Endothelial cell of umbilical vein (primary cell): ENCODE data around the gene MESP2. TPM values are rescaled to one million over a fixed set of nuclear protein-coding genes. Genes with fewer than 3 reads are reported as not detected.

Experiments
- BruUV-seq: library from RNA; stranded (reverse); fragments of 400-500 nt; replicated peaks from 2 replicates; lab custom pipeline; 2021; lab: Mats Ljungman, UMichigan
- CTCF ChIA-PET: fragments of 300-600, 350-600 bp; sonication (Branson Sonifier 250); formaldehyde crosslinking; loops from one replicate; lab custom pipeline; 2021; ENCODE audit warnings: antibody characterized with exemption, inconsistent platforms; lab: Charles Lee
- POLR2A ChIA-PET: fragments of 300-600, 350-600 bp; sonication (Branson Sonifier 250); formaldehyde crosslinking; loops from one replicate; lab custom pipeline; 2021; ENCODE audit warnings: antibody characterized with exemption, inconsistent platforms; lab: Charles Lee
- DNase-seq: peaks from one replicate; pipeline ENCODE4 v3.0.0-alpha.2; 2011; ENCODE audit warnings: low read depth, low spot score
- FAIRE-seq: peaks from 2 replicates; lab custom pipeline; 2011; peaks lifted over from hg19 to GRCh38; lab: Jason Lieb, UNC
- H2AFZ ChIP-seq: 2 replicates; pipeline ENCODE4 v1.6.0; 2012; ENCODE audit warnings: low read depth, low read length, control low read depth, inconsistent platforms
- H3K27ac ChIP-seq: 2 replicates; pipeline ENCODE4 v1.5.1; 2011; ENCODE audit warnings: low read depth, mild to moderate bottlenecking, control low read depth, low read length, moderate library complexity; ENCODE audit not compliant: insufficient read depth
- H3K27me3 ChIP-seq, 2 experiments: 2 replicates each; pipeline versions ENCODE4 v1.6.0 to v1.6.1; 2011; ENCODE audit warnings: low read length in 2 of 2, mixed read lengths in 1 of 2; ENCODE audit not compliant: control insufficient read depth in 2 of 2, insufficient read depth in 2 of 2
- H3K36me3 ChIP-seq, 2 experiments: 2 replicates in 1 of 2; 3 replicates in 1 of 2; pipeline ENCODE4 v1.5.1; 2011; ENCODE audit warnings: low read length in 2 of 2, mild to moderate bottlenecking in 1 of 2, moderate library complexity in 1 of 2; ENCODE audit not compliant: control insufficient read depth in 2 of 2, insufficient read depth in 2 of 2; ENCODE audit errors: extremely low read depth in 1 of 2
- H3K4me1 ChIP-seq: 3 replicates; pipeline ENCODE4 v1.5.1; 2011; ENCODE audit warnings: mild to moderate bottlenecking, low read length; ENCODE audit not compliant: control insufficient read depth, insufficient read depth; ENCODE audit errors: extremely low read depth
- H3K4me2 ChIP-seq: 2 replicates; pipeline ENCODE4 v1.6.1; 2011; ENCODE audit warnings: low read length, control low read depth, mixed read lengths; ENCODE audit not compliant: insufficient read depth
- H3K4me3 ChIP-seq, 3 experiments: fragments of 200-600 bp in 1 of 3; sonication (generic), shearing (Covaris generic) in 1 of 3; replicated peaks in 1 of 3; 2 replicates each; pipeline ENCODE4 v1.5.1; 2011 to 2016; ENCODE audit warnings: control low read depth in 3 of 3, low read length in 3 of 3, mild to moderate bottlenecking in 2 of 3, inconsistent platforms in 1 of 3, low read depth in 1 of 3, moderate library complexity in 1 of 3; ENCODE audit not compliant: insufficient read depth in 1 of 3
- H3K79me2 ChIP-seq: 2 replicates; pipeline ENCODE4 v1.6.0; 2012; ENCODE audit warnings: low read length, inconsistent platforms; ENCODE audit not compliant: control insufficient read depth, insufficient read depth
- H3K9ac ChIP-seq: replicated peaks from 2 replicates; pipeline ENCODE3; 2011; ENCODE audit warnings: low read length, control low read depth; ENCODE audit not compliant: insufficient read depth; ENCODE audit errors: extremely low read depth
- H3K9me1 ChIP-seq: replicated peaks from 3 replicates; pipeline ENCODE4 v1.6.0; 2011; ENCODE audit warnings: mild to moderate bottlenecking, low read length; ENCODE audit not compliant: control insufficient read depth, insufficient read depth; ENCODE audit errors: extremely low read depth
- H3K9me3 ChIP-seq: replicated peaks from 2 replicates; pipeline ENCODE4 v1.5.1; 2012; ENCODE audit warnings: low read length, inconsistent platforms; ENCODE audit not compliant: control insufficient read depth, insufficient read depth
- H4K20me1 ChIP-seq: replicated peaks from 2 replicates; pipeline ENCODE3; 2011; ENCODE audit warnings: mild to moderate bottlenecking, low read length; ENCODE audit not compliant: control insufficient read depth, insufficient read depth; ENCODE audit errors: extremely low read depth
- FOS ChIP-seq: IDR thresholded peaks from 2 replicates; pipeline ENCODE4 v1.6.1; 2011; ENCODE audit warnings: mild to moderate bottlenecking, low read length, moderate library complexity, borderline replicate concordance; ENCODE audit not compliant: insufficient read depth
- GATA2 ChIP-seq: IDR thresholded peaks from 2 replicates; pipeline ENCODE4 v1.7.0; 2011; ENCODE audit warnings: low read depth, mild to moderate bottlenecking, moderate library complexity, mixed read lengths, low read length; ENCODE audit not compliant: insufficient read length, insufficient read depth
- JUN ChIP-seq: IDR thresholded peaks from 2 replicates; pipeline ENCODE4 v1.6.1; 2011; ENCODE audit warnings: borderline replicate concordance, low read depth; ENCODE audit not compliant: insufficient read length, insufficient read depth
- MYC ChIP-seq: IDR thresholded peaks from one replicate; pipeline ENCODE4 v1.6.1; 2011; ENCODE audit warnings: mild to moderate bottlenecking, low read depth, low read length
- POLR2A ChIP-seq: IDR thresholded peaks from 2 replicates; pipeline ENCODE4 v1.6.1; 2012; ENCODE audit warnings: low read depth, mild to moderate bottlenecking, control low read depth, low read length
- POLR2AphosphoS5 ChIP-seq: IDR thresholded peaks from 2 replicates; pipeline ENCODE4 v1.6.1; 2012; ENCODE audit warnings: low read depth, mild to moderate bottlenecking, control low read depth, low read length, moderate library complexity; ENCODE audit not compliant: insufficient read depth
- dilution Hi-C: fragments of 300-500 bp; cut with MboI; formaldehyde crosslinking; loops from one replicate; pipeline ENCODE4 v1.15.0; 2019; ENCODE audit warnings: low sequenced_read_pairs; ENCODE audit not compliant: extremely low pct_ligation_motif_present
- intact Hi-C: fragments of 100-400 bp; cut with micrococcal nuclease; formaldehyde crosslinking; loops from one replicate; pipeline ENCODE4 v1.10.0; 2022
- polyA plus RNA-seq, 4 experiments: library from polyadenylated mRNA; depleted of rRNA in 3 of 4; stranded (reverse) in 3 of 4; unstranded in 1 of 4; fragments of >200 nt; gene quantifications; 2 replicates each; pipeline versions ENCODE4 v1.2.1 to v1.2.3, GENCODE V29; 2011 to 2012; ENCODE audit warnings: missing spikeins in 1 of 4
- total RNA-seq: library from RNA; stranded (reverse); gene quantifications from 2 replicates; pipeline ENCODE4 v1.2.3, GENCODE V29; 2021

Gene MESP2
- total and polyA plus RNA-seq, 2 donors (not counting 3 experiments of a cell fraction or from before 2014, with no cell fraction given): 0.42 to 0.43 TPM

DNA sequence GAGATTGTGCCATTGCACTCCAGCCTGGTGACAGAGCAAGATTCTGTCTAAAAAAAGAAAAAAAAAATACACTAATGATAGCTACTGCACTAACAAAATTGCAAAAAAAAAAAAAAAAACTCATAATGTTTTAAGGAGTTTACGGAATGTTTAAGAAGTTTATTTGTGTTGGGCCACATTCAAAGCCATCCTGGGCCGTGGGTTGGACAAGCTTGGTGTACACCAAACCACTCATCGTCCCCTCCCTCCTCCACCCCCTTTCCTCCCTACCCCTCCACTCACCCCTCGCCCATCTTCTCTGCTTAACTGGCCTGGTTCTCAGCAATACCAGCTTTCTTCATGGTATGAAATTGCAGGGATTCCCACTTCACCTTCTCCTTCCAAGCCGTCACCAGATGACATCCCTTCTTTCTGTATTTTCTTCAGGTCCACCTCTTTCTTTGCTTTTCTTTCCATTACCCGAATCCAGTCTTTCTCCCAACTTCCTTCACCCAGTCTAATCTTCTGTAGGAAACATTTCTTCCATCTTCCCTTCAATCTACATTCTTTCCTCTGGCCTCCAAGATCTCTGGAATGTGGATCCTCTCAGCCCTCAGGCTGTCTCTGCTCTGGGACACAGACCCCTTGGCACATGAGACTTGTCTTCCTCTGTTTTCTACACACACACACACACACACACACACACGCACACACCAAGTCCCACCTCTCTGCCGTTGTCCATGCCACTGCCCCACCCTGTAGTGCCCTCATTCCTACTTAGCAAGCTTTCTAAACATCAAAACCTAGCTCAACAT, 21.6 kb upstream of the MESP2 start:
- Histone ChIP-seq H3K27me3 (peaks cover 0 to 5% of the 10 kb centered on the region in 2 experiments), H3K36me3 (no peaks in the 10 kb centered on the region), H3K79me2 (no peaks in the 10 kb centered on the region), H4K20me1 (no peaks in the 10 kb centered on the region), H3K4me2 (no peak overlapping the region), H3K9ac (no peak overlapping the region), H3K4me1 (peaks cover 6% of the 10 kb centered on the region), H2AFZ (no peak overlapping the region), H3K9me1 (no peaks in the 10 kb centered on the region), H3K4me3 (no peak overlapping the region), H3K9me3 (no peaks in the 10 kb centered on the region), H3K27ac (no peak overlapping the region)
- intact Hi-C loops (loop anchor here (5.0 kb wide), 1 partner anchor 218 kb away; no protein-coding TSS in a partner anchor), dilution Hi-C loops (loop anchor here (25.0 kb wide), 1 partner anchor 108 kb away; no protein-coding TSS in a partner anchor)
- POLR2A ChIA-PET: interaction anchor here (0.5 kb wide), 1 partner anchor 60 kb away, joined by 4 read pairs; the partner anchor contains the start of gene ANPEP
- FAIRE-seq (no peak), DNase-seq (no peak)
- CTCF ChIA-PET: interaction anchor here (0.7 to 12.2 kb wide), 8 partner anchors 14 to 269 kb away, joined by 3 to 599 read pairs (median 4); partner anchors contain the start of gene ANPEP
- BruUV-seq: no TSS peak
- TF ChIP-seq JUN (no peak), MYC (no peak), POLR2AphosphoS5 (no peak), GATA2 (no peak)

GRCh38 chr15:89755701-89756100, 20.4 kb upstream of the MESP2 start:
- Histone ChIP-seq H3K79me2 (no peaks in the 10 kb centered on the region), H3K9me3 (no peaks in the 10 kb centered on the region), H3K36me3 (no peaks in the 10 kb centered on the region), H3K4me1 (peaks cover 2% of the 10 kb centered on the region), H3K27me3 (peaks cover 0 to 5% of the 10 kb centered on the region in 2 experiments), H2AFZ (no peak overlapping the region), H3K9ac (no peak overlapping the region), H3K27ac (no peak overlapping the region), H4K20me1 (no peaks in the 10 kb centered on the region), H3K9me1 (no peaks in the 10 kb centered on the region), H3K4me3 (no peak overlapping the region), H3K4me2 (no peak overlapping the region)
- dilution Hi-C loops: loop anchor here (25.0 kb wide), 1 partner anchor 107 kb away; no protein-coding TSS in a partner anchor
- BruUV-seq: no TSS peak
- no peak for DNase-seq
- POLR2A ChIA-PET: no interaction called here
- no peak for TF ChIP-seq JUN
- no peak for TF ChIP-seq GATA2
- TF ChIP-seq POLR2A: no peak
- TF ChIP-seq FOS: no peak
- no peak for TF ChIP-seq POLR2AphosphoS5
- TF ChIP-seq MYC: no peak
- CTCF ChIA-PET: interaction anchor here (1.5 to 12.2 kb wide), 4 partner anchors 13 to 133 kb away, joined by 6 to 599 read pairs (median 15); no protein-coding TSS in a partner anchor
- no peak for FAIRE-seq
- intact Hi-C loops: no loop called here
